ENCODE data around the gene NOP10.
"Not testable (repeated sequence)": the region's sequence is repeated elsewhere in the genome, so short reads cannot be mapped to it uniquely, and the experiment has no call there.

NOP10 gene

DNA sequence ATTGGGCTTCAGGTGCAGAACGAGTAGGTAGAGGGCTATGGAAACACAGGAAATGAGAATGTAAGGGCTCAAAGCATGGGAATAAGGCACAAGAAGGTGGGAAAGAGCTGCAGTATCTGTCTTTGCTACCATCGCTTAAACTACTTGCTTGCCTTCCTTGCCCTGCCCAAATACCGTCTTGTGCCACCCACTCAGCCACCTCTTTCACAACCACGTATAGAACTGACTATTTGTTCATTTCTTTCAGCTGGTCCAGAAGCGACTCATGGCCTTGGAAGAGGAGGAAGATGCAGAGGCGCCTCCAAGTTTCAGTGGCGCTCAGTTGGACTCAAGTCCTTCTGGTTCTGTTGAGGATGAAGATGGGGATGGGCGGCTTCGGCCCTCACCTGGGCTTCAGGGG, 12.3 kb upstream of the NOP10 start:
- no peak for FAIRE-seq
- TF ChIP-seq, protein P1, sequence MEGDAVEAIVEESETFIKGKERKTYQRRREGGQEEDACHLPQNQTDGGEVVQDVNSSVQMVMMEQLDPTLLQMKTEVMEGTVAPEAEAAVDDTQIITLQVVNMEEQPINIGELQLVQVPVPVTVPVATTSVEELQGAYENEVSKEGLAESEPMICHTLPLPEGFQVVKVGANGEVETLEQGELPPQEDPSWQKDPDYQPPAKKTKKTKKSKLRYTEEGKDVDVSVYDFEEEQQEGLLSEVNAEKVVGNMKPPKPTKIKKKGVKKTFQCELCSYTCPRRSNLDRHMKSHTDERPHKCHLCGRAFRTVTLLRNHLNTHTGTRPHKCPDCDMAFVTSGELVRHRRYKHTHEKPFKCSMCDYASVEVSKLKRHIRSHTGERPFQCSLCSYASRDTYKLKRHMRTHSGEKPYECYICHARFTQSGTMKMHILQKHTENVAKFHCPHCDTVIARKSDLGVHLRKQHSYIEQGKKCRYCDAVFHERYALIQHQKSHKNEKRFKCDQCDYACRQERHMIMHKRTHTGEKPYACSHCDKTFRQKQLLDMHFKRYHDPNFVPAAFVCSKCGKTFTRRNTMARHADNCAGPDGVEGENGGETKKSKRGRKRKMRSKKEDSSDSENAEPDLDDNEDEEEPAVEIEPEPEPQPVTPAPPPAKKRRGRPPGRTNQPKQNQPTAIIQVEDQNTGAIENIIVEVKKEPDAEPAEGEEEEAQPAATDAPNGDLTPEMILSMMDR (IDR thresholded peaks at IDR 0.05; ENCODE audit: insufficient read depth, missing control alignments): no peak
- DNase-seq (ENCODE audit: insufficient read length, low spot score): no peak

DNA sequence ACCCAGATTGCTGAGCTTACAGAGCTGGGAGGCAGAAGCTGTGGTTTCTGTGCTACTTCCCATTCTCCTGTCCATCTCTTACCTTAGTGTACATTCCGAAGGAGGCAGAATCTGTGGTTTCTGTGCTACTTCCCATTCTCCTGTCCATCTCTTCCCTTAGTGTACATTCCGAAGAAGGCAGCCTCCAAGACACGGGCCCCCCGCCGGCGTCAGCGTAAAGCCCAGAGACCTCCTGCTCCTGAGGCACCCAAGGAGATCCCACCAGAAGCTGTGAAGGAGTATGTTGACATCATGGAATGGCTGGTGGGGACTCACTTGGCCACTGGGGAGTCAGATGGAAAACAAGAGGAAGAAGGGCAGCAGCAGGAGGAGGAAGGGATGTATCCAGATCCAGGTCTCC, 11.3 kb upstream of the NOP10 start:
- FAIRE-seq (no peak), DNase-seq (ENCODE audit: insufficient read length, low spot score) (no peak)
- TF ChIP-seq, protein P1 (IDR thresholded peaks at IDR 0.05; ENCODE audit: insufficient read depth, missing control alignments): no peak

- DNase-seq (ENCODE audit: insufficient read length, low spot score) (no peak), FAIRE-seq (no peak)
- TF ChIP-seq, protein P1 (IDR thresholded peaks at IDR 0.05; ENCODE audit: insufficient read depth, missing control alignments): no peak
These were observed 10.7 kb upstream of the NOP10 start for GRCh38 chr15:34353627-34354026.

- not testable (repeated sequence) for DNase-seq (ENCODE audit: insufficient read length, low spot score); FAIRE-seq
These were observed 10.1 kb upstream of the NOP10 start for GRCh38 chr15:34352996-34353395.

DNA sequence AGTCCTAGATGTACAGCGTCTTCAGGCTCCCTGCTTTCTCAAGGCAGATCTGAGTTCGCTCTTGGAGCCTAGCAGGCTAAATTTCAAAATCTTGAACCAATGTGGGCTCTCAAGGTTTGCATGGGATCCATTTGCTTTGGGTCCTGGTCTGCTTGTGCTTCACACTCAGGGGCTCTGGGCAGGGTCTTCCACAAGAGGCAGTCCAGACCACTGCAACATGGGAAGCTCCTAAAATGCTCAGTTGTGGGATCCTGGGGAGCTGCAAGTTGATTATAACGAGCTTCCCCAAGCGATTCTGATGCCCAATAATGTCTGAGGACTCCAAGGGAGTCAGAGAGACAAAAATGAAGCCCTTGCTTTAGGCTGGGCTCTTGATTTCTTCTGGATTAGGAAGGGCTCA, 6.8 kb upstream of the NOP10 start:
- FAIRE-seq: no peak
- TF ChIP-seq, protein P1 (IDR thresholded peaks at IDR 0.05; ENCODE audit: insufficient read depth, missing control alignments): no peak
- DNase-seq (ENCODE audit: insufficient read length, low spot score): no peak

DNA sequence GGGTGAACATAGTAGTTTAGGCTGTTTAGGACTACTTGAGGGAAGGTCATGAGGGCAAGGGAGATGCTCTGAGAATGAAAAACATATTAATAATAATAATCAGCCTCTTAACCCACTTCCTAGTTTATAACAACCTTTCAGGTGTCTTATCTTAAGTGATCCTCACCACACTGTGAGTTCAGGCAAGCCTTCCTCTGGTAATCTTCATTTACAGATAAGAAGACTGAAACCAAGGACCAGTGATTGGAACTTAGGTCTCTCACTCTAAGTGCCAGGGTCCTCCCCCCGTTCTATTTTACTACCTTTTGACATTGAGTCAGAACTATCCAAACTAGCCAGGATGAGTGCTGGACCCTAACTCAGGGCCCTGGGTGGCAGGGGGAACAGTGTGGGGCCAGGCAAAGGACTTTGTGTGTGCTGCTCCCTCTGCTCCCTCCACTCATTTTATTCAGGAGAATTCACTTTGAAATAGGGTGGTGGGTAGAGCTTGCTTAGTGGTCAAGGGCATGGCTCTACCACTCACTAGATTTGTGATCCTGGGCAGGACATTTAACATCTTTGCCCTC, 5.9 kb upstream of the NOP10 start:
- DNase-seq (ENCODE audit: insufficient read length, low spot score): no peak
- FAIRE-seq: no peak
- TF ChIP-seq, protein P1 (IDR thresholded peaks at IDR 0.05; ENCODE audit: insufficient read depth, missing control alignments): no peak

- FAIRE-seq: no peak
These were observed 5.2 kb upstream of the NOP10 start for GRCh38 chr15:34347951-34348638.

DNA sequence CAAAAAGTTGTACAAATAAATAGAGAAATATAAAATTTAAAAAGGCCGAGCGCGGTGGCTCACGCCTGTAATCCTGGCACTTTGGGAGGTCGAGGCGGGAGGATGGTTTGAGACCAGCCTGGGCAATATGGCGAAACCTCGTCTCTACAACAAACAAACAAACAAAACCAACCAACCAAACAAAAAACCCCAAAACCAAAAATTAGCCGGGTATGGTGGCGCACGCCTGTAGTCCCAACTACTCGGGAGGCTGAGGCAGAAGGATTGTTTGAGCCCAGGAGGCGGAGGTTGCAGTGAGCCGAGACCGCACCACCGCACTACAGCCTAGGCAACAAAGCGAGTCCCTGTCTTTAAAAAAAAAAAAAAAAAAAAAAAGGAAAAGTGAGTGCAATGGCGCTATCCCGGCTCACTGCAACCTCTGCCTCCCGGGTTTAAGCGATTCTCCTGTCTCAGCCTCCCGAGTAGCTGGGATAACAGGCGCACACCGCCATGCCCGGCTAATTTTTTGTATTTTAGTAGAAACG, 661 bp downstream of the NOP10 start:
- FAIRE-seq; DNase-seq (ENCODE audit: insufficient read length, low spot score): not testable (repeated sequence)

More at GRCh38 chr15:34347951-34348638, 5.2 kb upstream of the NOP10 start:
- TF ChIP-seq, protein P1 (IDR thresholded peaks at IDR 0.05; ENCODE audit: insufficient read depth, missing control alignments): no peak
- no peak for DNase-seq (ENCODE audit: insufficient read length, low spot score)
